ENCODE measurements around the gene CCDC187.
"Not testable (repeated sequence)": the region's sequence is repeated elsewhere in the genome, so short reads cannot be mapped to it uniquely, and the experiment has no call there.

Gene CCDC187

GRCh38 chr9:136241542-136241941, 62.4 kb downstream of the CCDC187 start:
- no peak for DNase-seq (ENCODE audit: low spot score in 2 of 2)
- Histone ChIP-seq H3K36me3 (replicated peaks) (peaks cover 12% of the 10 kb centered on the region; the same call in 1 of the 2 replicates), H3K4me3 (no peak overlapping the region), H3K9me3 (no peaks in the 10 kb centered on the region; the same call in 1 of the 2 replicates), H3K27me3 (ENCODE audit: low read depth) (no peaks in the 10 kb centered on the region), H3K4me1 (peaks cover 26% of the 10 kb centered on the region)
- in situ Hi-C loops (cut with MboI; ENCODE audit: low sequenced_read_pairs) = no loop called here

GRCh38 chr9:136240941-136241340, 63.0 kb downstream of the CCDC187 start:
- Histone ChIP-seq H3K36me3 (replicated peaks) (peaks cover 17% of the 10 kb centered on the region), H3K4me3 (no peak overlapping the region), H3K27me3 (ENCODE audit: low read depth) (no peaks in the 10 kb centered on the region), H3K9me3 (no peaks in the 10 kb centered on the region), H3K4me1 (peaks cover 23% of the 10 kb centered on the region)
- in situ Hi-C loops (cut with MboI; ENCODE audit: low sequenced_read_pairs) = no loop called here
- DNase-seq (ENCODE audit: low spot score in 2 of 2) = no peak

GRCh38 chr9:136239983-136240330, 63.9 kb downstream of the CCDC187 start:
- in situ Hi-C loops (cut with MboI; ENCODE audit: low sequenced_read_pairs) = no loop called here
- Histone ChIP-seq H3K9me3 (no peaks in the 10 kb centered on the region), H3K4me3 (no peak overlapping the region), H3K36me3 (replicated peaks) (peaks cover 27% of the 10 kb centered on the region), H3K4me1 (peaks cover 22% of the 10 kb centered on the region), H3K27me3 (ENCODE audit: low read depth) (no peaks in the 10 kb centered on the region)
- DNase-seq (ENCODE audit: low spot score in 2 of 2) = no peak

- Histone ChIP-seq H3K9me3 (no peaks in the 10 kb centered on the region), H3K27me3 (ENCODE audit: low read depth) (no peaks in the 10 kb centered on the region), H3K4me3 (no peak overlapping the region), H3K36me3 (replicated peaks) (peaks cover 28% of the 10 kb centered on the region), H3K4me1 (peaks cover 22% of the 10 kb centered on the region)
- peak in 1 of 2 experiments; percentile 20 for DNase-seq (ENCODE audit: low spot score in 2 of 2)
- in situ Hi-C loops (cut with MboI; ENCODE audit: low sequenced_read_pairs) = no loop called here
These were observed 64.5 kb downstream of the CCDC187 start for GRCh38 chr9:136239135-136239982.

GRCh38 chr9:136238342-136238732, 65.6 kb downstream of the CCDC187 start:
- Histone ChIP-seq H3K9me3 (no peaks in the 10 kb centered on the region), H3K4me1 (peaks cover 12% of the 10 kb centered on the region), H3K27me3 (ENCODE audit: low read depth) (no peaks in the 10 kb centered on the region), H3K4me3 (no peak overlapping the region), H3K36me3 (replicated peaks) (peaks cover 31% of the 10 kb centered on the region)
- no peak for DNase-seq (ENCODE audit: low spot score in 2 of 2)
- in situ Hi-C loops (cut with MboI; ENCODE audit: low sequenced_read_pairs) = no loop called here

- in situ Hi-C loops (cut with MboI; ENCODE audit: low sequenced_read_pairs) = no loop called here
- H3K27me3 ChIP-seq (ENCODE audit: low read depth) = no peaks in the 10 kb centered on the region
- peaks cover 5% of the 10 kb centered on the region for H3K4me1 ChIP-seq
- H3K9me3 ChIP-seq = no peaks in the 10 kb centered on the region
- H3K4me3 ChIP-seq = no peak overlapping the region
- peaks cover 34% of the 10 kb centered on the region for H3K36me3 ChIP-seq (replicated peaks)
- DNase-seq (ENCODE audit: low spot score in 2 of 2) = no peak
These were observed 66.2 kb downstream of the CCDC187 start for GRCh38 chr9:136237486-136238341.

GRCh38 chr9:136236471-136237410, 67.2 kb downstream of the CCDC187 start:
- H3K4me1 ChIP-seq; H3K27me3 ChIP-seq (ENCODE audit: low read depth); H3K4me3 ChIP-seq; DNase-seq (ENCODE audit: low spot score in 2 of 2); in situ Hi-C loops (cut with MboI; ENCODE audit: low sequenced_read_pairs); H3K9me3 ChIP-seq: not testable (repeated sequence)
- H3K36me3 ChIP-seq (replicated peaks) = peaks cover 32% of the 10 kb centered on the region

GRCh38 chr9:136235709-136236455, 68.0 kb downstream of the CCDC187 start:
- DNase-seq (ENCODE audit: low spot score in 2 of 2) = no peak
- Histone ChIP-seq H3K4me3 (no peak overlapping the region), H3K36me3 (replicated peaks) (peaks cover 32% of the 10 kb centered on the region), H3K27me3 (ENCODE audit: low read depth) (no peaks in the 10 kb centered on the region), H3K4me1 (peaks cover 4% of the 10 kb centered on the region; the same call in 1 of the 2 replicates), H3K9me3 (no peaks in the 10 kb centered on the region)
- in situ Hi-C loops (cut with MboI; ENCODE audit: low sequenced_read_pairs) = no loop called here

- in situ Hi-C loops (cut with MboI; ENCODE audit: low sequenced_read_pairs) = no loop called here
- no peaks in the 10 kb centered on the region for H3K9me3 ChIP-seq
- peaks cover 4% of the 10 kb centered on the region; the same call in 1 of the 2 replicates for H3K4me1 ChIP-seq
- H3K27me3 ChIP-seq (ENCODE audit: low read depth) = no peaks in the 10 kb centered on the region
- no peak for DNase-seq (ENCODE audit: low spot score in 2 of 2)
- peaks cover 32% of the 10 kb centered on the region for H3K36me3 ChIP-seq (replicated peaks)
- H3K4me3 ChIP-seq = no peak overlapping the region
These were observed 68.7 kb downstream of the CCDC187 start for GRCh38 chr9:136235171-136235570.

GRCh38 chr9:136234597-136234996, 69.3 kb downstream of the CCDC187 start:
- H3K9me3 ChIP-seq = no peaks in the 10 kb centered on the region
- in situ Hi-C loops (cut with MboI; ENCODE audit: low sequenced_read_pairs) = no loop called here
- no peak overlapping the region for H3K4me3 ChIP-seq
- no peaks in the 10 kb centered on the region for H3K27me3 ChIP-seq (ENCODE audit: low read depth)
- H3K36me3 ChIP-seq (replicated peaks) = peaks cover 32% of the 10 kb centered on the region
- no peaks in the 10 kb centered on the region for H3K4me1 ChIP-seq
- DNase-seq (ENCODE audit: low spot score in 2 of 2) = no peak

- Histone ChIP-seq H3K27me3 (ENCODE audit: low read depth) (no peaks in the 10 kb centered on the region), H3K9me3 (no peaks in the 10 kb centered on the region), H3K4me1 (no peaks in the 10 kb centered on the region), H3K4me3 (no peak overlapping the region), H3K36me3 (replicated peaks) (peaks cover 32% of the 10 kb centered on the region)
- in situ Hi-C loops (cut with MboI; ENCODE audit: low sequenced_read_pairs) = no loop called here
- no peak for DNase-seq (ENCODE audit: low spot score in 2 of 2)
These were observed 70.0 kb downstream of the CCDC187 start for GRCh38 chr9:136233868-136234267.

- Histone ChIP-seq H3K9me3 (no peaks in the 10 kb centered on the region), H3K4me1 (no peaks in the 10 kb centered on the region), H3K36me3 (replicated peaks) (peaks cover 32% of the 10 kb centered on the region), H3K4me3 (no peak overlapping the region), H3K27me3 (ENCODE audit: low read depth) (no peaks in the 10 kb centered on the region)
- in situ Hi-C loops (cut with MboI; ENCODE audit: low sequenced_read_pairs) = no loop called here
- DNase-seq (ENCODE audit: low spot score in 2 of 2) = no peak
These were observed 70.5 kb downstream of the CCDC187 start for GRCh38 chr9:136233411-136233810.

- Histone ChIP-seq H3K36me3 (replicated peaks) (peaks cover 32% of the 10 kb centered on the region), H3K27me3 (ENCODE audit: low read depth) (no peaks in the 10 kb centered on the region), H3K9me3 (no peaks in the 10 kb centered on the region), H3K4me3 (no peak overlapping the region), H3K4me1 (no peaks in the 10 kb centered on the region)
- no peak for DNase-seq (ENCODE audit: low spot score in 2 of 2)
- in situ Hi-C loops (cut with MboI; ENCODE audit: low sequenced_read_pairs) = no loop called here
These were observed 70.9 kb downstream of the CCDC187 start for GRCh38 chr9:136232969-136233368.
